HG02610 (cell line): ENCODE measurements around the gene RBP2.
"Not testable (repeated sequence)": the region's sequence is repeated elsewhere in the genome, so short reads cannot be mapped to it uniquely, and the experiment has no call there.

Source experiments
- ATAC-seq: cut with Tn5 transposase; IDR thresholded peaks from one replicate; pipeline ENCODE4 v1.9.1; 2021; ENCODE audit warnings: mild to moderate bottlenecking, moderate library complexity; ENCODE audit not compliant: unreplicated experiment

The RBP2 gene

DNA sequence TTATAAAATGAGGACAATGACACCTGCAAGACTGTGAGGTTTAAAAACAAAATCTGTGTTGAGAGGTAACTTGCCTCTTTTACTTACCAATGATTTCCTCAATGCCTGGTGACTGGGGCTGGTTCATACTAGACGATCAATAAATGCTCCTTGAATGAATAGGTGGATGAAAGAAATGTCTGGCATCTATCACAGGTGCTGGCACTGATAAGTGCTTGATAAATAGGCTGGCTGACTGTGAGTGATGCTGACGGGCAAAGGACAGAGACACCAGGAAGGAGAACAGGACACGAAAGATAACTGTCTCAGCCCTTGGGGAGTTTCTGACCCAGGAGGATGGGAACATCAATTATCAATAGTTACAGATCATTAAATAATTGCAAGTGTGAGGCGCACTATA lies 31.9 kb downstream of the RBP2 start:
- no peak for ATAC-seq

DNA sequence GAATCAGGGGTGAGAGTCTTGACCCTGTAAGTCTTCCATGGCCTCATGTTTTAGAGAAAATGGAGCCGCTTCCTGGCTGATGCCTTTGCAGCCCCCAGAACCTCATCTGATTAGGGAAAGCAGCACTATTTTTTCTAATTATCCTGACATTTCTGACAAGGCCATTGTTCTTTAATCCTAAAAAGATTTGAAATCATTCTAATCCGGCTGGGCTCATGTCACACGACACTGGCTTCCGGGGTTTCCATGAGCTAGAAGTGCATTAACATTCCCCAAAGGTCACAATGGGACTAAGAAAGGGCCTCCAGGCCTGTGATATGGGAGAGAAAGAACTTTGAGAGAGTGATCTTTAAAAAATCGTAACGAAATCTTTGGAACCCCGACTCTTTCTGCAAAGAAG lies 33.1 kb downstream of the RBP2 start:
- no peak for ATAC-seq

DNA sequence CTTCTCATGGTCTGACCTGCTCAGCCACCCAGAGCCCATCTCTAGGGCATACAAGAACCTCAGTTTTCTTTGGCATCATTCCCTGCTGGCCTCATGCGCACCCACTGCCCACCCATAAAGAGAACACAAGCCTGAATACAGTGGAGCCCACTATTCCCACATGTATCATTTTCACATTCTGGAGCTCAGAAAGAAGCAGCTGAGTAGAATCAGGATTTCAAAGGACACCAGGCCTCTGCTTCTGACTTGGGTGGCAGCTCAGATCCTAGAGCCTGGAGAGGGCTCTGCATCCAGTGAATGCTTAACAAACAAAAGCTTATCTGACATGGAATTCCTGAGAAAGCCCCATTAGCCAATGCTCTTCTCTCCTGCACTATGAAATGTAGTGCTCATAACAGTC lies 34.7 kb downstream of the RBP2 start:
- ATAC-seq, result no peak

DNA sequence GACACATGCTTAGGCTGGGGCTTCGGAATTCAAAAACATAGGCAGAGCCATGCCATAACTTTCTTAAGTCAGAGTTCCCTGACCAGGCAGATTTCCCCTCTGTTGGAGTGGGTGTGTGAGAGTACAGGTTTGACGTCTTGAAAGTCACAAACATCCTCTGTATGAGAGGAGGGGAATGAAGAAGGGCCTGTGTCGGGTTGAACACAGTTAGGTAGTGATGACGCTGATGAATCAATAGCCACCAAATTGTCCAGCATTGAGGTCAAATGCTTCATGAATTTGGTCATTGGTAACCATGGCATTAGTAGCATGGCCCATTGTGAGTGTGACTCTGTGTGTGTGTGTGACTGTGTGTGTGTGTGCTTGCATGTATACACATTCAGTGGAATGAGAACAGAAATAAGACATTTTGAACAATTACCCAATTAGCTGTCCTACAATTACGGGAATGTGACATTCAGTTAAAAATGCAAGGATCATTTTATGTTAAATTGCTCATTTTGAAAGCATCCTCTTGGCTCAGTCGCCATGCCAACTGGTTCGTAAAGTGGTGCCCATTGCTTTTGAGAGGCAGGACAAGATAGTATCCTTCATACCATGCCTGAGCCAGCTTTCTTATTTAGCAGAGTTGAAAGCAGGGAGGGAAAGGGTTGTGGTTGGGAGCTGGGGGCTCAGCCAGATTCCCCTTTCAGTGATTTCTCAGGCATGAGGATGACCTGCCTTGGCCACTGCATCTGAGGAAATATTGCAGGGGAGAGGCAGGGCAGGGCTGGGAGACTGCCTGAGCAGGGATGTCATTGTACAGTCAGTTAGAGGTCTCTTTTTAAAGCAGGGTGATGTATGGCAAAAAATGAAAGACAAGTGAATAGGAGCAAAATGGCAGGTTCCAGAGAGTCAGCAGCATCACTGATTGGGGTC lies 35.4 kb downstream of the RBP2 start:
- ATAC-seq, result no peak

DNA sequence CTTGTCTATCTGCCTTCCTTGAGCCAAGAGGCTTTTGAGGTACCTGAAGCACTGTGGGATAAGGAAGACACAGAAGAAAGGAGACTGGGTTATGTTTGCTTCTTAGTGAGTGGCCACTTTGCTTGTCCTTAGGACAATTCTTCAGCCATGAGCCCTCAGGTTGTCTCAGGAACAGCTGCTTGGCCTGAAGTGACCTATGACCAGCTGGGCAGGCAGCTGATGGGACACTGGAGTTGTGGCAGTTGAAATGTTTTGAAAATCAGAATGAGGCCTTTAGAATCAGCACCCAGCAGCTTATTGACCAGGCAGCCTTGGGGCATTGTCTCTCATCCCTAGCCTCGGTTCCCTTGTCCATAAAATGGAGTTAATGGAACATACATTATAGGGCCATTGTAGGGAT lies 37.0 kb downstream of the RBP2 start:
- ATAC-seq, result no peak

DNA sequence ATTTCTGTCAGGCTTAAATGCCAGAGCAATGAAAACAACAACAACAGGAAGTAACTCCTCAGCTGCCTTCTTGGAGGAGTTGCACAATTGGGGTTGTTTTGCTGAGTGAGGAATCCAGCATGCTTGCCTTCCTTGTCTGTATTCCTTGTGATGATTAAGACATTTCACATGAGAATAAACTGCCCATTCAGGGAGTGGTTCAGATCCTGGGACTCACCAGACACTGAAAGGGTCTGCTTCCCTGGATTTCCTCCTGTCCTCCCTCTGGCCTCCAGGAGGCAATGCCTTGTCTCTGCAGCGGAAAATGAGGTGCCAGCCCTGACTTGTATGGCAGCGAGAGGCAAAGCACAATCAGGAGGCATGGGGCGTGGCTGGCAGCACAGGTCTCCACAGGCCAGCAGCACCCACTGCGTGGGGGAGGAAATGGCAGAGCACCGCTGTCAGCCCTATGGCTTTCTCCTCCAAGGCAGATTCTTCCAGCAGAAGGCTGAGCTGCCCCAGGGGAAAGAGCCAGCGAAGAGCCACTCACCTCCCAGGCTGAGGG lies 41.5 kb downstream of the RBP2 start:
- no peak for ATAC-seq

DNA sequence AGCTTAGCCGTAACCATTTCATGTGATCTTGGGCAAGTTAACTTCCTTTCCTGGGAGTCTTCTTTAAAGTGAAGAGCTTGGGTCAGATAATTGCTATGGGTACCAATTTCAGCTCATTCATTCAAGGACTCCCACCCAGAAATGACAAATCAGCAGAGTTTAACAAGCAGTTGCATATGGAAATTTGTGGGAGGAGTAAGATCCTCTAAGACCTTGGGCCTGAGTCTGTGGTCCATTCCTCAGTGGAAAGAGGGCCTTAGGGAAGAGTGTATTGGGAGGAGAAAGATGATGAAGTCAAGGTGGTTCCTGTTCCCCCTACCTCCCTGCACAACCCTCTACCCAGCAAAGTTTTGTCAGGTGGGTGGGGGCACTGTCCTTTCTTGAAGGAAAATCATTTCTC lies 42.1 kb downstream of the RBP2 start:
- ATAC-seq, result no peak

DNA sequence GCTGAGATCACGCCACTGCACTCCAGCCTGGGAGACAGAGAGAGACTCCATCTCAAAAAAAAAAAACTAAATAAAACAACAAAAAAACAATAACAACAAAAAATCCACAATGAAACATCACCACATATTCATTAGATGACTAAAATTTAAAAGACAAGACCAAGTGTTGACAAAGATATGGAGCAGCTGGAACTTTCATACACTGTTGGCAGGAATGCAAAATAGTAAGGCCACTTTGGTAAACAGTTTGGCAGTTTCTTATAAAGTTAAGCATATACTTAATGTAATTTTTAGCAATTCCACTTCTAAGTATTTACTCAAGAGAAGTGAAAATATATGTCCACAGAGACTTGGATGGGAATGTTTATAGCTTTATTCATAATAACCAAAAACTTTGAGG lies 43.2 kb downstream of the RBP2 start:
- no peak for ATAC-seq

DNA sequence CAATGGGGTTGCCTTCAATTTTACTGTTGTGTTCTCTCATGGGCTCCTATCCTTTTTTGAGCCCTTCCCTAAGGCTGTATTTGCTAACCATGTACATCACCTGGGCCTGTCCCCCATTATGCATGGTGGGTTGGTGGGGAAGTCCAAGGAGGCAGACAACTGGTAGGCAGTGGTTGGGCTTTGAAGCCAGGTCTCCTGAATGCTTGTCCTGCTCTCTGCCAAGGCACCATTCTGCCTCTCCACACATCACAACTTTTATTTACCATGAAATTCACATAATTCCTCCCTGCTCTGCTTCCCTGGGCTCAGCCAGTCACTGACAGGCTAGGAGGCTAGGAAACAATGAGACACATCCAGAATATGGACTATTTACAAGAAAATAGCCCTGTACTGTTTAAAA lies 45.8 kb downstream of the RBP2 start:
- ATAC-seq, result peak; percentile 55

DNA sequence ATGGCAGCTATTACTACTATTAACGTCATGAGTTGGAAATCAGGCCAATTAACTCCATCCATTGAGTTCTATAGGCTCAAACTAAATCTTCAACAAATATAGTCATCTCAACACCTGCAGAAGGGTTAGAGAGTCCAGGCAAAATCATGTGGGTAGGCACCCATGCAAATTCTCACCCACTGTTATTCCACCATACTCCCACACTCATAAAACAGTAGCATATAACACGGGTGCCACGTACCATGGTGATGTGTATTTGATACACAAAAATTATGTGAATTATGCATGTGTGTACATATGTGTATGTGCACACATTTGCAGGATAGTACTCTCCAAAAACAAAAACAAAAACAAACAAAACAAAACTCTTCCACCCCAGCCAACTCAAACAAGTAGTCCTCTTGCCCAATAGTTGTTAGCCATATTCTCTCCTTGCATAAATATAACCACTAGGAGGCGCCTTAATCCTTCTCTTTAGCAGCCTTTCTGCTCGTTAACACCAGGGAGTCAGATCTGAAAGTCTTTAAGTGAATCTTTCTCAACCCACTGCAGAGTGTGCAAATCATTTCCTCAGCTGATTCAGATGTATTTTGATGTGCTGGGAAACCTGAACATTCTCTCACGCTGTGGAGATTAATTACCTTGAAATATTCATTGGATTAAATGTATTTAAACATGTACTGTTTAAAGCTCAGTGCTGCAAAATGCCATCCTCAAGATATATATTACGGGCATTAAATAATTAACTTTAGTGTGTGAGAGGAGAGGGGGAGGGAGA lies 48.8 kb downstream of the RBP2 start:
- no peak for ATAC-seq

DNA sequence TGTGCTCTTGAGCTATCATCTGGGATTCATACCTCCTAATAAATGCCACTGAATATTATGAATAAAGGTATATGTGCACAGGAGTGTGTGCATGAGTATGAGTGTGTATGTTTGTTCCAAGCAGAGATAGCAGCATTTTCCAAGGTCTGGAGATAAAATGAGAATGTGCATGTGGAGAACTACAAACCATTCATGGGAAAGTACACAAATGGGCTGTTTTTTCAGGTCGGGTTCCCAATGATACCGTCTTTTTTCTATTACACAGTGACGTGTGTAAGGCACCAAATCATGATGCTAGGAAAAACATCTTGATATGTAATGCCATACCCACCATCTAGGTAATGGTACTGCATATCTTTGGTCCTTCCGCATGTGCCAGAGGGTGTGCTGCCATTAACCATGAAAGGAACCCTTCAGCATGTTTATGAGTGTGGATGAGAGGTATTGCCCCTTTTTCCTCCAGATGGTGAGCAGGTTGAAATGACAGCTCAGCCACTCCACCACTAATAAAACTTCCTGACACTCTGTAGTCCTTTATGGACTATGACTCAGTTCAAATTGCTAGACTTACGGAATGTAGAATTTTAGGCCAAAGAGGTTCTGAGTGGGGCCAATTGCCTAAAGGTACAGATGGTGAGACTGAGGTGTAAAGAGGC lies 50.4 kb downstream of the RBP2 start:
- ATAC-seq, result no peak

DNA sequence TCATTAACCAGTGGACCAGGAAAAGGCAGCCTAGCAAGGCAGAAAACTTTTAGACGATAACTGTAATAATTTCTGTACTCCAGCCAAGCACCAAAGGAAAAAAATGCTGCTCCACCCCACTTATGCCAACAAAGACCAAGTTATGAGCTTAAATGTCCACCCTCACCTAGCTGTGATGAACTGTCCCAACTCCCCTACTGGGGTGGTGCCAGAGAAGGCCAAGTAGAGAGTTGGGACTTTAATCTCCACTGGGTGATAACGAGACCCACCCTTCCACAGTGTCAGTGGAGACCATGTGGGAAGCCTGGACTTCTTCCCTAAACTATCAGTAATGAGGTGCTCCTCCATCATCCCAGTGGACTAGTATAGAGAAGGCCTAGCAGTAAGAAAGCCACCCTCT lies 53.1 kb downstream of the RBP2 start:
- ATAC-seq, result no peak

DNA sequence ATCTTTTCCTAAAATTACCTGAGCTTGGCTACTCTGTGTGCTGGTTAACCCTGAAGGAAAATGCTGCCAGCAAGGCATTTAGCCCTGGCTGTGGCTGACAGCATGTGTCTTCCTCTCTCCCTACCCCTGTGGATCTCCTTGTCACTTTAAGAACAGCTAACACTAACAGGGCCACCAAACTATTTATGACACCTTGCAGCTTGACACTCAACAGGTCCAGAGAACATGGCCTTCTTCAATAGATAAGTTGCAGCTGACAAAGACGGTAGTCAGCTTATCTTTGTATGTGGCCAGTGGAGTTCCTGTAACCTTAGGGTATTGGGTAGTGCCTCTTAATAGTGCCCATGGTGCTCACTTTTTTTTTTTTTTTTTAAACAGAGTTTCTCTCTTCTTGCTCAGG lies 54.9 kb downstream of the RBP2 start:
- no peak for ATAC-seq

DNA sequence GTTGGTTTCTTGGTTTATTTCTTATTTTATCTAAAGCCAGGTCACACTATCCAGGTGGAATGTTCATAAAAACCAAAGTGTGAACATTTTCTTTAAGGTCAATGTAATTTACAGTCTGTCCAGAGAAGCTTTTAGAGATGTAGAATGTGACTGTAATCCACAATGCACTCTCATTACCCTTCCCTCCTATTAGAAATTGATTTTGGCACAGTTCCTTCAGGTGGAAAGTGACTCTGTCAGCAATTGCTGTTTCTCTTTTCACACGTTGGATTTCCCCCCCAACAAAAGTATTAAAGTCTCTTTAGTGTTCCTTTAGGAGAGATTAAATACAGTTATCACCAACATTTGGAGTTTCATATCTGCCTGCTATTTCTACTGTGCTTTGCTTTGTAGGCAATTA lies 55.3 kb downstream of the RBP2 start:
- ATAC-seq, result no peak

DNA sequence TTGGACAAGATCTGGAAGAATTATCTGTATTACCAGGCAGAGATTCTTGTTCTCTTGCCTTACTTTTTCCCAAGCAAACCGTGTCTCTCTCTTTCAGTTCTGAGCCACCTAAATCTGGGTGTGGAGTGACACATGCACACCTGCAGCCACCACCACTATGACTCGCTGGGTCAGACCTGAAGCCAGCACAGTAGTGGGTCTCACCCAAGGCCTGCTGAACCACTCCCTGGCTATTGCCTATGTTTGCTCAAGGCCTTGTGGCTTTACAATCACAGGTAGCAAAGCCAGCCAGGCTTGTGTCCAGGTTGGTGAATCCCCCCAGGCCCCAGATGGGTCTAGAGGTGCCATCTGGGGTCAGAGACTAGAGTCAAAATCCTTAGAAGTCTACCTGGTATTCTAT lies 58.2 kb downstream of the RBP2 start:
- ATAC-seq, result no peak

DNA sequence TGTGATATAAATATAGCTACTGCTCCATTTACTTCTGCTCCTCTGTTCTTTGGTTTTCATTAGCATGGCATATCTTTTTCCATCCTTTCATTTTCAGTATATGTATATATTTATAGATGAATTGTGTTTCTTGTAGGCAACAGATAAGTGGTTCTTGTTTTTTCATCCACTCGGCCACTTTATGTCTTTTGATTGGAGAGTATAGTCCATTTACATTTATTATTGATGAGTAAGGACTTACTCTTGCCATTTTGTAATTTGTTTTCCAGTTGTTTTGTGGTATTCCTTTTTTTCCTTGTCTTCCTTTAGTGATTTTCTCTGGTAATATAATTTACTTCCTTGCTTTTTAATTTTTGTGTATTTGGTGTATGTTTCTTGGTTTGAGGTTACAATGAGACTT lies 60.0 kb downstream of the RBP2 start:
- no peak for ATAC-seq

DNA sequence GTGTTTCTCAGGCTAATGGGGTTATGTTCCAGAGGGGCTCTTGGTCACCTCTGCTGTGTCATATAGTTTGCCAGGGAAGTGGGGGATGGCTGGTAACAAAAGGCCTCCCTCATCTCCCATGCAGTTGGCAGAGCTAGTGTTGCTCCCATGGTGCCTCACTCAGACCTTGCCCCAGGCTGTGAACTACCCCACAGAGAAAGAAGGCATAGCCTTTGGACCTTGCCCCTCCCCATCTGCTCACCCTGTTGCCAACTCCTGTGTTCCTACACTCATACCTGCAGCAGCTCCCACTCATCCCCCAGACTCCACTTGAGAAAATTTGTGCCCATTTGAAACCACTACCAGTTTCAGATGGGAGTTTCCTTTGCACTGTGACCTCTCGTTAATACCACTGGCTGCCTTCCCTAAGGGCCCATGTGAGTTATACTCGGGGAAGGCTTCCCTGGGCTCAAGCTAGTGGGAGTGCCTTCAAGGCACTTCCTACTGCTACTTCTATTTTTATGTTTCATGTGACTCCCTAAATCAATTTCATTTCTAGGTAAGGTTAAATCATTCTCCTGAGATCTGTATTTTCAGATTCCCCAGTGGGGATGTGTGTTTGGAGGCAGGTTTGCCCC lies 61.6 kb downstream of the RBP2 start:
- ATAC-seq, result no peak

DNA sequence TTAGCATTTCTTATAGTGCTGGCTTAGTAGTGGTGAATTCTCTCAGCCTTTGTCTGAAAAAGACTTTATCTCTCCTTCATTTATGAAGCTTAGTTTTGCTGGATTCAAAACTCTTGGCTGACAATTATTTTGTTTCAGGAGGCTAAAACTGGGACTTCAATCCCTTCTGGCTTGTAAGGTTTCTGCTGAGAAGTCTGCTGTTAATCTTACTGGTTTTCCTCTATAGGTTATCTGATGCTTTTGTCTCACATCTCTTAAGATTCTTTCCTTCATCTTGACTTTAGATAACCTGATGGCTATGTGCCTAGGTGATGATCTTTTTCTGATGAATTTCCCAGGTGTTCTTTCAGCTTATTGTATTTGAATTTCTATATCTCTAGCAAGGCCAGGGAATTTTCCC lies 63.4 kb downstream of the RBP2 start:
- not testable (repeated sequence) for ATAC-seq
